ENCODE data around the gene HDGFL2. TPM values are rescaled to one million over a fixed set of nuclear protein-coding genes. Genes with fewer than 3 reads are reported as not detected.

The HDGFL2 gene
- total RNA-seq = 10 to 100 TPM; 47.1 to 50.6 TPM

DNA sequence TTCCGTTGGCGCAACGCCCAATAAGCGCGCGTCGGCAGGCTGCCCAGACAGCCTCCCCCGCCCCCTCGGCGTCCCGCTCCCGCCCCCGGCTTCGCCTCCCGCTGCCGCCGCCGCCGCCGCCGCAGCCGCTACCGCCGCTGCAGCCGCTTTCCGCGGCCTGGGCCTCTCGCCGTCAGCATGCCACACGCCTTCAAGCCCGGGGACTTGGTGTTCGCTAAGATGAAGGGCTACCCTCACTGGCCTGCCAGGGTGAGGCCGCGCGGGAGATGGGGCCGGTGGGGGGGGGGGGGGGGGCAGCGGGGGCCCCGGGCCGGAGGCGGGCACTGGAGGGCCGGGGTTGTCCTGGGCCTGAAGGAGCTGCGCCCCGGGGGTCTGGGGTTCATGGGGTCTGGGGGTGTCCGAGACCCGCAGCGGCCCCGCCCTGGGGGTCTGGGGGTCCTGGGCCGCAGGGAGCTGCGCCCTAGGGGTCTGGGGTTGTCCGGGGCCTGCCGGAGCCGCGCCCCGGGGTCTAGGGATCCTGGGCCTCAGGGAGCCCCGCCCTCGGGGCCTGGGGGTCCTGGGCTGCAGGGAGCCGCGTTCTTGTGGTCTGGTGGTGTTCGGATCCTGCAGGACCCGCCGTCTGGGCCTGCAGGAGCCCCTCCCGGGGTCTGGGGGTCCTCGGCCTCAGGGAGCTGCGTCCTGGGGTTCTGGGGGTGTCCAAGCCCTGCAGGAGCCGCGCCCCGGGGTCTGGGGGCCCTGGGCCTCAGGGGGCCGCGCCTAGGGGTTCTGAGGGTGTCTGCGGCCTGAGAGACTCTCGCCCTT, at the start of gene HDGFL2:
Gene HDGFL2 (plus strand): TSS at position 124 of the 801 bp plus-strand sequence. CDS start 54 bp downstream, at position 178.
- H3K4me1 Mint-ChIP-seq = peaks cover 27% of the 10 kb centered on the region
- peaks cover 6% of the 10 kb centered on the region for H3K36me3 Mint-ChIP-seq (ENCODE audit: low read depth)
- H3K9me3 Mint-ChIP-seq = no peaks in the 10 kb centered on the region
- POLR2A ChIA-PET = interaction anchor here (1.2 to 3.7 kb wide), 7 partner anchors 13 to 225 kb away, joined by 3 to 32 read pairs (median 7); partner anchors contain the start of genes CHAF1A and YJU2
- CTCF ChIA-PET = interaction anchor here (1.0 to 1.9 kb wide), 9 partner anchors 11 to 319 kb away, joined by 3 to 9 read pairs (median 5); partner anchors contain the start of genes CHAF1A, FEM1A, UBXN6 and YJU2
- H3K27ac Mint-ChIP-seq = peak within 1 kb of the TSS; percentile 31
- no peak for DNase-seq
- H3K4me3 Mint-ChIP-seq = peak within 1 kb of the TSS; percentile 71
- no peaks in the 10 kb centered on the region for H3K27me3 Mint-ChIP-seq

DNA sequence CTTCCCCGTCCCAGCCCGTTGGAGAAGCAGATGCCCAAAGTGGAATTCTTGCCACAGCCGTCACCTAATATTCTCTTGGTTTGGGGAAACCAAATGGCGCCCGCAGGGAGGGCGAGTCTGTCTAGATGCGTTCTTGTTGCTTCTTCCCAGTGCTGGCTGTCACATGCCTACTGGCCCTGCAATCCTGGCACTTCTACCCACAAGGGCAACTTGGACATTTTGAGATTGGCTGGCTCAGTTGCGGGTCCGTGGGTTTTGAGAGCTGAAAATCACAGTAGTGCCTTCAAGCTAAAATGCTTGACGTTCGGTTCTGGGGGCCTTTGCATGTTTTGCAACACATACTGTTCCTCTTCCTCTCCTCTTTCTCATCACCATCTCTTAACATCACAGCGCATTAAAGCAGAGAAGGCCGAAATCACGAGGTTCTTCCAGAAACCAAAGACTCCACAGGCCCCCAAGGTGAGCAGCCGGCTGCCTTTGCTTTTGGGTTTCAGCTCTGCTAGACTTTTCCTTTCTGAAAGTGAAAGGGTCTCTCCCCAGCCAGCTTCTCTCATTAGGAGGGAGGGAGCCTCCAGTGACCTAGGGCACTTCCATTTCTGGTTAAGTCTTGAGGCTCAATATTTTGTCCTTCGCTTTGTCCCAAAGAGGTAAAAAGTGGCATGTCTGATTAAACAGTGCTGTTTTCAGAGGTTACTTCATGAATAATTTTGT, 48.5 kb upstream of the HDGFL2 start:
- Mint-ChIP-seq H3K36me3 (ENCODE audit: low read depth) (peaks cover 36% of the 10 kb centered on the region), H3K27ac (no peak overlapping the region), H3K9me3 (no peaks in the 10 kb centered on the region), H3K4me1 (peaks cover 10% of the 10 kb centered on the region), H3K4me3 (no peak overlapping the region), H3K27me3 (no peaks in the 10 kb centered on the region)
- ChIA-PET POLR2A (interaction anchor here (0.7 to 1.9 kb wide), 4 partner anchors 10 to 441 kb away, joined by 3 to 4 read pairs (median 3); partner anchors contain the start of gene HDGFL2), CTCF (no interaction called here)
- DNase-seq = no peak

DNA sequence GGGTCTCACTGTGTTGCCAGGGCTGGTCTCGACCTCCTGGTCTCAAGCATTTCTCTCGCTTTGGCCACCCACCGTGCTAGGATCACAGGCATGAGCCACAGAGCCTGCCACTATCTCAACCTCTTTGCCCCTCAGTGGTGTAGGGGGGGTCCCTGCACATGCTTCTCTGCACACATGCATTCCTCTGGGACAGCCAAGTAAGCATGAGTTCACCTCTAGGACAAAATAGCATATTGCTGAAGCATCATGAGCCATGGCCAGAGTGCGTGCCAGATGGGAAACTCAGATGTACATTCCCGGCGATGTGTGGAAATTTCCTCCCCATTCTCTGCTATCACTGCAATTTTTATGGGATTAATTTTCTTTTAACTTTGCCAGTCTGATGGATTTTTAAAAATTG, 46.6 kb upstream of the HDGFL2 start:
- Mint-ChIP-seq H3K27ac (no peak overlapping the region), H3K9me3 (no peaks in the 10 kb centered on the region), H3K4me3 (no peak overlapping the region), H3K27me3 (no peaks in the 10 kb centered on the region), H3K4me1 (peaks cover 10% of the 10 kb centered on the region), H3K36me3 (ENCODE audit: low read depth) (peaks cover 50% of the 10 kb centered on the region)
- CTCF ChIA-PET = no interaction called here
- POLR2A ChIA-PET = no interaction called here
- DNase-seq = no peak

DNA sequence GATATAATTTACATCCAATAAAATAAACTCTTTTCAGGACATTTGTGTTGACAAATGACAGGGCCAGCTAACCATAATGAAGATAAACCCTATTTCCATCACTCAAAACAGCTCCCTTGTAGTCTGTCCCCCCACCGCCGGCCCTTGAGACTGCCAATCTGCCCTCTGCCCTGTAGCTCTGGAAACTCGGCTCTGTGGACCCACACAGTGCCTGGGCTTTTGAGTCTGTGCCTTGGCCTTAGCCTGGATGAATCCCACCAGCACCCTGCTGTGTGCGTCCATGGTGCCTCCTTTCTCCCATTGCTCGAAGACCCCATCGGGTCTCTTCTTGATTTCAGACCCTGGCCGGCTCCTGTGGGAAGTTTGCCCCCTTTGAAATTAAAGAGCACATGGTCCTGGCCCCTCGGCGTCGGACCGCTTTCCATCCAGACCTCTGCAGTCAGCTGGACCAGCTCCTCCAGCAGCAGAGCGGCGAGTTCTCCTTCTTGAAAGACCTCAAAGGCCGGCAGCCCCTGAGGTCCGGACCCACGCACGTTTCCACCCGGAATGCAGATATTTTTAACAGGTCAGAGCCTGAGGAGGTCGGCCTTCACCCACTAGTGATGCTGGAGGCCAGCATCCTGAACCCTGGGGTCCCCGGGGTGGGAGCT, 43.6 kb upstream of the HDGFL2 start:
- CTCF ChIA-PET = no interaction called here
- POLR2A ChIA-PET = no interaction called here
- no peak overlapping the region for H3K27ac Mint-ChIP-seq
- peaks cover 2% of the 10 kb centered on the region for H3K4me1 Mint-ChIP-seq
- peaks cover 58% of the 10 kb centered on the region for H3K36me3 Mint-ChIP-seq (ENCODE audit: low read depth)
- no peaks in the 10 kb centered on the region for H3K27me3 Mint-ChIP-seq
- H3K4me3 Mint-ChIP-seq = no peak overlapping the region
- no peak for DNase-seq
- H3K9me3 Mint-ChIP-seq = no peaks in the 10 kb centered on the region

DNA sequence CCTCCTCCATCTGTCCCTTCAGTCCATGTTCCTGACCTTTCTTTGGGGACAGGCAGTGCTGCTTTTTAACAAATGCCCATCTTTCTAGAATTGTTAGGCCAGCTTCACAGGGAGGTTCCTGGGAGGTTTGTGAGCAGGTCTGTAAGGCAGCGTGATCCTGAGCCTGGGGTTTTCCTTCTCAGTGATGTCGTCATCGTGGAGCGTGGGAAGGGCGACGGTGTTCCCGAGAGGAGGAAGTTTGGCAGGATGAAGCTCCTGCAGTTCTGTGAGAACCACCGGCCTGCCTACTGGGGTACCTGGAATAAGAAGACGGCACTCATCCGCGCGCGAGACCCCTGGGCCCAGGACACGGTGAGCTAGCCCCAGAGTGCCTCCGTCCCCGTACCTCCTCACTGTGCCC, 42.8 kb upstream of the HDGFL2 start:
- DNase-seq = no peak
- H3K4me3 Mint-ChIP-seq = no peak overlapping the region
- H3K9me3 Mint-ChIP-seq = no peaks in the 10 kb centered on the region
- peaks cover 53% of the 10 kb centered on the region for H3K36me3 Mint-ChIP-seq (ENCODE audit: low read depth)
- H3K27me3 Mint-ChIP-seq = no peaks in the 10 kb centered on the region
- CTCF ChIA-PET = no interaction called here
- no peak overlapping the region for H3K27ac Mint-ChIP-seq
- no peaks in the 10 kb centered on the region for H3K4me1 Mint-ChIP-seq
- POLR2A ChIA-PET = no interaction called here

DNA sequence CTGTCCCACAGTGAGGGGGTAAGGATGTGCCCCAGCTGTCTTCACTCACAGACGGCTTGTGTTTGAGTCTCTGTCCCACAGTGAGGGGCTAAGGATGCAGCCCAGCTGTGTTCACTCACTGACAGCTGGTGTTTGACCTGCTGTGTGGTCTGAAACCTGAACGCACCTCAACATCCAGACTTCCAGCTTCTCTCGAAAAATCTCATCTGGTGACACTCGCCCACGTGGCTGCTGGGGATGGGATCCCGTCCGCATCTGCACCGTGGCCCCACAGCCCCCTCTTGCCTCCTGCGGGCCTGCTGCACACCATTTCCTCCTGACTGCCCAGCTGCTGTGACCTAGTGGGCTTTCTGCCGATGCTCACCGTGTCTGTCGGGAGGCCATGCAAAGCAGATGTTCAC, 42.3 kb upstream of the HDGFL2 start:
- DNase-seq = no peak
- no peak overlapping the region for H3K4me3 Mint-ChIP-seq
- POLR2A ChIA-PET = no interaction called here
- no peaks in the 10 kb centered on the region for H3K4me1 Mint-ChIP-seq
- no peak overlapping the region for H3K27ac Mint-ChIP-seq
- CTCF ChIA-PET = no interaction called here
- no peaks in the 10 kb centered on the region for H3K27me3 Mint-ChIP-seq
- peaks cover 58% of the 10 kb centered on the region for H3K36me3 Mint-ChIP-seq (ENCODE audit: low read depth)
- no peaks in the 10 kb centered on the region for H3K9me3 Mint-ChIP-seq

DNA sequence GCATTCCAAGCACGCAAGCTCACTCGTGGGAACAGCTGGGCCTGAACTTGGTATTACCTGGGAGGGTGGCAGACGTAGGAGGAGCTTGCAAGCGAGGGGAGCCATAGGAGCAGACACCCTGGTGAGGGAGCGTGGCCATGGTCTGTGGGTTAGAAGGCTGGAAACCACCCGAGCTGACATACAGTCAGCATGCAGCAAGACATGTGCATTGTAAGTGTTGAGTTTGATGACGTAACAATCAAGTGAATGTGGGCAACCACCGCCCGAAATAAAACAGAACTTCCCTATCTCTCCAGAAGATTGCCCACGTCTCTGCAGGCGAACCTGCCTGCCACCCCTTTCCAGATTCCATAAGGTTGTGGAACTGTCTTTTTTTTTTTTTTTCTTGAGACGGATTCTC, 41.3 kb upstream of the HDGFL2 start:
- peaks cover 59% of the 10 kb centered on the region for H3K36me3 Mint-ChIP-seq (ENCODE audit: low read depth)

DNA sequence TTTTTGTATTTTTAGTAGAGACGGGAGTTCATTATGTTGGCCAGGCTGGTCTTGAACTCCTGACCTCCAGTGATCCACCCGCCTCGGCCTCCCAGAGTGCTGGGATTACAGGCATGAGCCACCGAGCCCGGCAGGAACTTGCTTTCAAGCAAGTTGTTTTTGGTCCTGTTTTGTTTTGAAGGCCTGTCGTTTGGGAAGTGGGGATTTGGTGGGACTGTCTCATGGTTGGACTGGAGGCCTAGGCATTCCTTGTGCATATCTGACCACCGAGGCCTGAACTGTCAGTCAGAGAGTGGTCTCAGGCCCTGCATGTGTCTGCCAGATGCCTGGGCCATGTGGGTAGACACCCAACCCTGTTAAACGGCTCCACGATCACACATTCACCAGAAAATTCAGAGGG, 40.8 kb upstream of the HDGFL2 start:
- DNase-seq = no peak
- CTCF ChIA-PET = no interaction called here
- no peaks in the 10 kb centered on the region for H3K4me1 Mint-ChIP-seq
- H3K36me3 Mint-ChIP-seq (ENCODE audit: low read depth) = peaks cover 56% of the 10 kb centered on the region
- no peaks in the 10 kb centered on the region for H3K9me3 Mint-ChIP-seq
- no peak overlapping the region for H3K4me3 Mint-ChIP-seq
- H3K27ac Mint-ChIP-seq = no peak overlapping the region
- POLR2A ChIA-PET = interaction anchor here (1.2 kb wide), 1 partner anchor 14 kb away, joined by 3 read pairs; no protein-coding TSS in a partner anchor
- H3K27me3 Mint-ChIP-seq = no peaks in the 10 kb centered on the region

More for the DNA sequence above, 41.3 kb upstream of the HDGFL2 start:
- no peaks in the 10 kb centered on the region for H3K27me3 Mint-ChIP-seq
- DNase-seq = no peak
- no peaks in the 10 kb centered on the region for H3K4me1 Mint-ChIP-seq
- no peak overlapping the region for H3K27ac Mint-ChIP-seq
- ChIA-PET CTCF (no interaction called here), POLR2A (no interaction called here)
- H3K9me3 Mint-ChIP-seq = no peaks in the 10 kb centered on the region
- H3K4me3 Mint-ChIP-seq = no peak overlapping the region

DNA sequence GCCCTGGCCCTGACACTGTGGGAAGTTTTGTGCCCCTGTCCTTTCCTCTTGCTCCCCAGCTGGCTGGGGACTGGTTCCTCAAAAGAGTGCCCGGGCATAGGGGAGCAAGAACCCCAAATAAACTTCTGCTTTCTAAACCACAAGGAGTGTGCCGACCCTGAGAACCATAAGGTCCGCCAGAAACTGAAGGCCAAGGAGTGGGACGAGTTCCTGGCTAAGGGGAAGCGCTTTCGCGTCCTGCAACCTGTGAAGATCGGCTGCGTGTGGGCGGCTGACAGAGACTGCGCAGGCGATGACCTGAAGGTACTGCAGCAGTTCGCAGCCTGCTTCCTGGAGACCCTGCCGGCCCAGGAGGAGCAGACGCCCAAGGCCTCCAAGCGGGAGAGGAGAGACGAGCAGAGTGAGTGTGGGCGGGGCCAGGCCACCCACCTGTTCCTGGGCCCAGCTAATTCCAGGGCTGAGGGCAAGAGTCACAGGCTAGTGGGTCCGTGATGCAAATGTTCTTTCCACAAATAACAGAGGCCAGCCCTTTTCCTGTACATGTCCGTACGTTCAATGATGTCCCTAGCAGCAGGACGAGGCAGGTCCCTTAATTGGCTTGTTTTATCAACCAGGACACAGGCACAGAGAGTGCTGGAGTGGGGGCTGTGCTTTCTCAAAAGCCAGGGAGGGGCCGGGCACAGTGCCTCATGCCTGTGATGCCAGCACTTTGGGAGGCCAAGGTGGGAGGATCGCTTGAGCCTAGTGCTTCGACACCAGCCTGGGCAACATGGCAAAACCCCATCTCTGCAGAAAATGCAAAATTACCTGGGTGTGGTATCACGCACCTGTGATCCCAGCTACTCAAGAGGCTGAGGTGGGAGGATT, 40.1 kb upstream of the HDGFL2 start:
- no peak overlapping the region for H3K27ac Mint-ChIP-seq
- CTCF ChIA-PET = no interaction called here

DNA sequence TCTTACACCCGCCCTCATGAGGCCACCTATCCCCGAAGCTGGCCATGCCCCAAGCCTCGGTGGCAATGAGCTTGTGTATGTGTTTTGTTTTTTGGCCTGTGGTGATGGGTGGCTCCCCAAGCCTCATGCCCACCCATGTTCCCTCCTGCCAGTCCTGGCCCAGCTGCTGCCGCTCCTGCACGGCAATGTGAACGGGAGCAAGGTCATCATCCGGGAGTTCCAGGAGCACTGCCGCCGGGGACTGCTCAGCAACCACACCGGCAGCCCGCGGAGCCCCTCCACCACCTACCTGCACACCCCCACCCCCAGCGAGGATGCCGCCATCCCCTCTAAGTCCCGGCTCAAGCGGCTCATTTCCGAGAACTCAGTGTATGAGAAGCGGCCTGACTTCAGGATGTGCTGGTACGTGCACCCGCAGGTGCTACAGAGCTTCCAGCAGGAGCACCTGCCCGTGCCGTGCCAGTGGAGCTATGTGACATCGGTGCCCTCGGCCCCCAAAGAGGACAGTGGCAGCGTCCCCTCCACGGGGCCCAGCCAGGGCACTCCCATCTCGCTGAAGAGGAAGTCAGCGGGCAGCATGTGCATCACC, 39.1 kb upstream of the HDGFL2 start:
- no peak overlapping the region for H3K27ac Mint-ChIP-seq
- no peaks in the 10 kb centered on the region for H3K4me1 Mint-ChIP-seq
- CTCF ChIA-PET = no interaction called here
- no peak for DNase-seq
- H3K27me3 Mint-ChIP-seq = no peaks in the 10 kb centered on the region
- POLR2A ChIA-PET = no interaction called here
- peaks cover 58% of the 10 kb centered on the region for H3K36me3 Mint-ChIP-seq (ENCODE audit: low read depth)
- H3K4me3 Mint-ChIP-seq = no peak overlapping the region
- H3K9me3 Mint-ChIP-seq = no peaks in the 10 kb centered on the region

More for the DNA sequence above, 40.1 kb upstream of the HDGFL2 start:
- Mint-ChIP-seq H3K27me3 (no peaks in the 10 kb centered on the region), H3K4me3 (no peak overlapping the region), H3K36me3 (ENCODE audit: low read depth) (peaks cover 56% of the 10 kb centered on the region), H3K9me3 (no peaks in the 10 kb centered on the region), H3K4me1 (no peaks in the 10 kb centered on the region)
- POLR2A ChIA-PET = interaction anchor here (1.2 kb wide), 1 partner anchor 13 kb away, joined by 3 read pairs; no protein-coding TSS in a partner anchor
- no peak for DNase-seq

DNA sequence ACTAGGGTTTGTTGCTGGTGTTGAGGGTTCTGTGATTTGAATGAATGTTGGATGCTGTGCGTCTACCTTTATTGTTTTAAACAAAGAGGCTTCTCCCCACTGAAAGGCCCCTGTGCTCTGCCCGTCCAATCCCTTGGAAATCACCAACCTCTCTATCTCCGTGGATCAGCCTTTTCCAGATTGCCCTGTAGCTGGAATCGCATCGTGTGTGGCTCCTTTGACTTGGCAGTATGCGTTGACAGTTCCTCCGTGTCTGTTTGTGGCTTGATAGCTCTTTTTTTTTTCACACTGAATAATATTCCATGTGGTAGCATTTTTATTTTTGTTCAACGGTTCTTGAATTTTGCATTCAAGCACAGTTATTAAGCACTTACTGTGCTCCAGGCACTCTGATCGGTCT, 37.7 kb upstream of the HDGFL2 start:
- H3K36me3 Mint-ChIP-seq (ENCODE audit: low read depth) = peaks cover 54% of the 10 kb centered on the region
- ChIA-PET CTCF (no interaction called here), POLR2A (no interaction called here)
- no peaks in the 10 kb centered on the region for H3K27me3 Mint-ChIP-seq
- DNase-seq = no peak
- no peaks in the 10 kb centered on the region for H3K9me3 Mint-ChIP-seq
- H3K4me3 Mint-ChIP-seq = no peak overlapping the region
- no peak overlapping the region for H3K27ac Mint-ChIP-seq
- no peaks in the 10 kb centered on the region for H3K4me1 Mint-ChIP-seq

DNA sequence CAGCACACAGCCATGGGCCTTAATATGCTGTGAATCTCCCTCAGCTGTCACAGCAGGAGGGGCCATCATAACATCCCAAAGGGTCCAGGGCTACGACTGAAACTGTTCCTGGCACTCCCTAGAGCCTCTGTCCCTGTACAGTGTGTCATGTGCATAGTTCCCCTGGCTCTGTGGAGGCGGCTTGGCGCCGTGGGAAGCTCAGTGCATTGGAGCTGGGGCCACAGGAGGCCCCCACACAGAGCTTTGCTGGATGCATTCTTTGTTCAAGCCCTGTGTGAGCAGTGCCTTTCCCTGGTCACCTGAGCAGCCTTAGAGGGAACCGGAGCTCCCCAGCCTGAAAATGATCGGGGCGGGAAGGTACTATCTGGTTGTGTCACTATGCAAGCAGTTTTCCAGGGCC, 35.9 kb upstream of the HDGFL2 start:
- ChIA-PET CTCF (no interaction called here), POLR2A (no interaction called here)
- no peaks in the 10 kb centered on the region for H3K4me1 Mint-ChIP-seq
- H3K4me3 Mint-ChIP-seq = no peak overlapping the region
- no peak for DNase-seq
- no peaks in the 10 kb centered on the region for H3K9me3 Mint-ChIP-seq
- no peaks in the 10 kb centered on the region for H3K27me3 Mint-ChIP-seq
- no peak overlapping the region for H3K27ac Mint-ChIP-seq
- peaks cover 44% of the 10 kb centered on the region for H3K36me3 Mint-ChIP-seq (ENCODE audit: low read depth)

Data from activated CD4-positive, alpha-beta memory T cell treated with anti-CD3 and anti-CD28 coated beads, Interleukin-2, amount 10 ng/mL, durations not matched to agents 7 days and 5 days (primary cell).